Upper lobe of left lung (tissue), 6 donors: ENCODE data around the gene SEC14L5. TPM values are rescaled to one million over a fixed set of nuclear protein-coding genes. Genes with fewer than 3 reads are reported as not detected.

Experiments
- ATAC-seq, 2 donors: fragments of 200-7000 bp; cut with Tn5 transposase; one replicate each; pipeline ENCODE4 v1.9.1; 2022; ENCODE audit warnings: mild to moderate bottlenecking in 2 of 2, moderate library complexity in 2 of 2; ENCODE audit not compliant: low FRiP score in 2 of 2
- DNase-seq, 2 donors: peaks; one replicate each; pipeline ENCODE4 v3.0.0-alpha.2; 2019 to 2020
- H3K27ac ChIP-seq, 4 donors: fragments of 200-600 bp; sonication (generic); one replicate each; pipeline ENCODE4 v1.5.1; 2016 to 2019
- H3K27me3 ChIP-seq, 4 donors: fragments of 200-600 bp; sonication (generic); one replicate each; pipeline ENCODE4 v1.5.1; 2017 to 2019
- H3K36me3 ChIP-seq, 4 donors: fragments of 200-600 bp; sonication (generic); one replicate each; pipeline ENCODE4 v1.5.1; 2016 to 2019
- H3K4me1 ChIP-seq, 4 donors: fragments of 200-600 bp; sonication (generic); one replicate each; pipeline ENCODE4 v1.5.1; 2018 to 2019
- H3K4me3 ChIP-seq, 4 donors: fragments of 200-600 bp; sonication (generic); one replicate each; pipeline ENCODE4 v1.5.1; 2017 to 2019; ENCODE audit warnings: mild to moderate bottlenecking in 2 of 4, moderate library complexity in 1 of 4
- H3K9me3 ChIP-seq, 4 donors: fragments of 200-600 bp; sonication (generic); one replicate each; pipeline ENCODE4 v1.5.1; 2018 to 2019
- EP300 ChIP-seq, 4 donors: sonication (generic); formaldehyde crosslinking; IDR thresholded peaks; one replicate each; pipeline ENCODE4 v1.5.1; 2017; ENCODE audit warnings: antibody characterized with exemption in 4 of 4, control low read depth in 2 of 4
- POLR2A ChIP-seq, 4 donors: fragments of 450-650 bp; IDR thresholded peaks; one replicate each; pipeline ENCODE4 v1.5.1; 2016 to 2017; ENCODE audit warnings: antibody characterized with exemption in 4 of 4, mild to moderate bottlenecking in 2 of 4
- POLR2AphosphoS5 ChIP-seq, 2 donors: sonication (generic); formaldehyde crosslinking; IDR thresholded peaks; one replicate each; pipeline ENCODE4 v1.5.1; 2017; ENCODE audit warnings: antibody characterized with exemption in 2 of 2
- WGBS, 2 donors: methylation state at CpG; one replicate each; pipeline ENCODE4 v1.1.5; 2017 to 2018; 5-methylcytosine and 5-hydroxymethylcytosine counted together
- total RNA-seq, 6 donors: library from RNA; depleted of rRNA in 4 of 6; stranded (reverse); fragments of >200 nt in 4 of 6; gene quantifications; one replicate each; pipeline versions ENCODE4 v1.1.0 to v1.2.1, GENCODE V29; 2016 to 2021
- TF ChIP-seq, protein P1 (sequence below), 6 experiments: fragments of 450-650 bp in 4 of 6; fragments of 200-600 bp in 2 of 6; sonication (generic) in 2 of 6; IDR thresholded peaks; one replicate each; pipeline ENCODE4 v1.5.1; 2016 to 2019; ENCODE audit warnings: antibody characterized with exemption in 6 of 6
- donor health status: DM: no; HTN: no; CAD: no; lungs with moderate emphysema.
- donor health status: DM: no; HTN: yes; CAD: no; lungs with severe emphysema.

SEC14L5 gene
- total RNA-seq, 6 donors from 2014 or later: 0.20 to 1.7 (median 0.49) TPM; not detected in 1

DNA sequence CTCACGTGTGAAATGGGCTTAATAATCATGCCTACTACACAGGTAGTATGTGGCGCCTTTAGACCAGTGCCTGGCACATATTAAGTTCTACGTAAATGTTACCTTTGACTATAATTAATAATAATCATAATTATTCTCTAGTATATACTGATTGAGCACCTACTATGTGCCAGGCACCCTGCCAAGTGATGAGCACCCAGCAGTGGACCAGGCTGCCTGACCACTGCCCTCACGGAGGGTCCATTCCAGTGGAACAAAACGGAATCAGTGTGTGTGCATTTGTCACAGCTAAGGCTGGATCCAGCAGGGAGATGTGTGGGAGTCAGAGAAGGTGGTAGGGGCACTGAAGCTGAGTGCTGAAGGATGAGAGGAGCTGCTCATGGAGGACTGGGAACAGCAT lies 30.5 kb downstream of the SEC14L5 start:
- H3K9me3 ChIP-seq: peaks cover 0 to 4% (median 0%) of the 10 kb centered on the region in 4 donors
- H3K27me3 ChIP-seq: peaks cover 0 to 17% (median 13%) of the 10 kb centered on the region in 4 donors
- no peaks in the 10 kb centered on the region for H3K36me3 ChIP-seq
- TF ChIP-seq EP300 (IDR thresholded peaks at IDR 0.05) (no peak), POLR2A (IDR thresholded peaks at IDR 0.05) (no peak), POLR2AphosphoS5 (IDR thresholded peaks at IDR 0.05) (no peak)
- TF ChIP-seq, protein P1, sequence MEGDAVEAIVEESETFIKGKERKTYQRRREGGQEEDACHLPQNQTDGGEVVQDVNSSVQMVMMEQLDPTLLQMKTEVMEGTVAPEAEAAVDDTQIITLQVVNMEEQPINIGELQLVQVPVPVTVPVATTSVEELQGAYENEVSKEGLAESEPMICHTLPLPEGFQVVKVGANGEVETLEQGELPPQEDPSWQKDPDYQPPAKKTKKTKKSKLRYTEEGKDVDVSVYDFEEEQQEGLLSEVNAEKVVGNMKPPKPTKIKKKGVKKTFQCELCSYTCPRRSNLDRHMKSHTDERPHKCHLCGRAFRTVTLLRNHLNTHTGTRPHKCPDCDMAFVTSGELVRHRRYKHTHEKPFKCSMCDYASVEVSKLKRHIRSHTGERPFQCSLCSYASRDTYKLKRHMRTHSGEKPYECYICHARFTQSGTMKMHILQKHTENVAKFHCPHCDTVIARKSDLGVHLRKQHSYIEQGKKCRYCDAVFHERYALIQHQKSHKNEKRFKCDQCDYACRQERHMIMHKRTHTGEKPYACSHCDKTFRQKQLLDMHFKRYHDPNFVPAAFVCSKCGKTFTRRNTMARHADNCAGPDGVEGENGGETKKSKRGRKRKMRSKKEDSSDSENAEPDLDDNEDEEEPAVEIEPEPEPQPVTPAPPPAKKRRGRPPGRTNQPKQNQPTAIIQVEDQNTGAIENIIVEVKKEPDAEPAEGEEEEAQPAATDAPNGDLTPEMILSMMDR (IDR thresholded peaks at IDR 0.05): no peak
- WGBS, 2 donors: 86 to 87% methylated on average over 5 of the region's 5 CpGs
- H3K27ac ChIP-seq: no peak overlapping the region
- no peak for DNase-seq
- no peak for ATAC-seq
- peaks cover 0 to 10% (median 1%) of the 10 kb centered on the region in 4 donors for H3K4me1 ChIP-seq
- no peak overlapping the region for H3K4me3 ChIP-seq

GRCh38 chr16:4989391-4990006 lies 31.4 kb downstream of the SEC14L5 start:
- no peak for ATAC-seq
- Histone ChIP-seq H3K27me3 (peaks cover 0 to 17% (median 13%) of the 10 kb centered on the region in 4 donors), H3K27ac (no peak overlapping the region), H3K9me3 (no peaks in the 10 kb centered on the region), H3K4me3 (no peak overlapping the region), H3K36me3 (no peaks in the 10 kb centered on the region), H3K4me1 (peaks cover 0 to 10% (median 1%) of the 10 kb centered on the region in 4 donors)
- 67 to 78% methylated on average over 9 of the region's 9 CpGs for WGBS, 2 donors
- TF ChIP-seq POLR2AphosphoS5 (IDR thresholded peaks at IDR 0.05) (no peak), EP300 (IDR thresholded peaks at IDR 0.05) (no peak)
- TF ChIP-seq, protein P1 (IDR thresholded peaks at IDR 0.05): no peak
- DNase-seq: no peak

DNA sequence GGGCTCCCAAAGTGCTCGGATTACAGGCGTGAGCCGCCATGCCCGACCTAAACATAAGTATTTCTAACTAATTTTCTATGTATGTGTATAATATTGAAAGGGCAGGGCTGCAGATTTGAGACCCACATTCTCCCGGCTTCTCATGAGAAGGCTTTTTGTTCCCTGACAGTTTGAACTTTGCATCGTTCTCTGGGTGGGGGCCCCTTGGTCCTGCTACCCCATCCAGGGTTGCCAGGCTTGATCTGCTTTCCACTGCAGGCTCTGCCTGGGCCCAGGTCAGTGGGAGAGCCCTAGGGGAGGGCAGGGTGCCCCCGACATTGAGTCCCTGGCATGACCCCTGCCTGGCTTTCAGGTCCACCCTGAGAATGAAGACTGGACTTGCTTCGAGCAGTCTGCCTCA lies 32.3 kb downstream of the SEC14L5 start:
- no peak for DNase-seq
- TF ChIP-seq POLR2A (IDR thresholded peaks at IDR 0.05): no peak
- 71 to 80% methylated on average over 5 to 8 of the region's 8 CpGs for WGBS, 2 donors

GRCh38 chr16:4991754-4992153 lies 33.6 kb downstream of the SEC14L5 start:
- WGBS, 2 donors: 60 to 86% methylated on average over 3 to 14 of the region's 14 CpGs
- H3K9me3 ChIP-seq: no peaks in the 10 kb centered on the region
- no peak for DNase-seq
- ATAC-seq: peak in 1 of 2 donors; percentile 11
- no peak overlapping the region for H3K27ac ChIP-seq
- H3K4me3 ChIP-seq: no peak overlapping the region
- H3K4me1 ChIP-seq: peaks cover 0 to 10% (median 1%) of the 10 kb centered on the region in 4 donors
- no peaks in the 10 kb centered on the region for H3K36me3 ChIP-seq
- peaks cover 0 to 17% (median 13%) of the 10 kb centered on the region in 4 donors for H3K27me3 ChIP-seq
- no peak for TF ChIP-seq POLR2A (IDR thresholded peaks at IDR 0.05)
- no peak for TF ChIP-seq EP300 (IDR thresholded peaks at IDR 0.05)
- TF ChIP-seq, protein P1 (IDR thresholded peaks at IDR 0.05): no peak
- no peak for TF ChIP-seq POLR2AphosphoS5 (IDR thresholded peaks at IDR 0.05)

More for the DNA sequence above, 32.3 kb downstream of the SEC14L5 start:
- Histone ChIP-seq H3K36me3 (no peaks in the 10 kb centered on the region), H3K4me1 (peaks cover 0 to 10% (median 1%) of the 10 kb centered on the region in 4 donors), H3K27me3 (peaks cover 0 to 17% (median 13%) of the 10 kb centered on the region in 4 donors), H3K4me3 (no peak overlapping the region), H3K27ac (no peak overlapping the region), H3K9me3 (no peaks in the 10 kb centered on the region)
- ATAC-seq: no peak

- H3K4me1 ChIP-seq: no peaks in the 10 kb centered on the region
- no peak overlapping the region for H3K4me3 ChIP-seq
- no peaks in the 10 kb centered on the region for H3K36me3 ChIP-seq
- 69 to 73% methylated on average over 15 to 17 of the region's 18 CpGs for WGBS, 2 donors
- DNase-seq (no peak), ATAC-seq (no peak)
- no peak overlapping the region for H3K27ac ChIP-seq
- H3K27me3 ChIP-seq: no peaks in the 10 kb centered on the region
- no peak for TF ChIP-seq POLR2AphosphoS5 (IDR thresholded peaks at IDR 0.05)
- TF ChIP-seq EP300 (IDR thresholded peaks at IDR 0.05): no peak
- no peak for TF ChIP-seq POLR2A (IDR thresholded peaks at IDR 0.05)
- H3K9me3 ChIP-seq: no peaks in the 10 kb centered on the region
Observed at GRCh38 chr16:4994719-4995434, 36.7 kb downstream of the SEC14L5 start.
